Stimulated activated memory B cell treated with anti-CD40 and anti-IgM and Interleukin-4, amounts not matched to agents 10 μg/mL and 1 μg/mL and 100 μg/mL, for 72 hours (primary cell): ENCODE measurements around the gene LRPPRC.

Experiments
- ATAC-seq: fragments of 150-1000 bp; cut with Tn5 transposase; 2 replicates; pipeline ENCODE4 v1.10.0; 2021
- H3K27ac Mint-ChIP-seq: one replicate; pipeline ENCODE4 v1.8.0; 2022; ENCODE audit warnings: mild to moderate bottlenecking, mixed read lengths
- H3K27me3 Mint-ChIP-seq: one replicate; pipeline ENCODE4 v1.8.0; 2022; ENCODE audit warnings: mixed read lengths
- H3K36me3 Mint-ChIP-seq: one replicate; pipeline ENCODE4 v1.8.0; 2022; ENCODE audit warnings: mixed read lengths
- H3K4me1 Mint-ChIP-seq: one replicate; pipeline ENCODE4 v1.8.0; 2022; ENCODE audit warnings: mixed read lengths
- H3K4me3 Mint-ChIP-seq: one replicate; pipeline ENCODE4 v1.8.0; 2022; ENCODE audit warnings: mild to moderate bottlenecking, moderate library complexity, mixed read lengths
- H3K9me3 Mint-ChIP-seq: one replicate; pipeline ENCODE4 v1.8.0; 2022; ENCODE audit warnings: mixed read lengths

Gene LRPPRC

DNA sequence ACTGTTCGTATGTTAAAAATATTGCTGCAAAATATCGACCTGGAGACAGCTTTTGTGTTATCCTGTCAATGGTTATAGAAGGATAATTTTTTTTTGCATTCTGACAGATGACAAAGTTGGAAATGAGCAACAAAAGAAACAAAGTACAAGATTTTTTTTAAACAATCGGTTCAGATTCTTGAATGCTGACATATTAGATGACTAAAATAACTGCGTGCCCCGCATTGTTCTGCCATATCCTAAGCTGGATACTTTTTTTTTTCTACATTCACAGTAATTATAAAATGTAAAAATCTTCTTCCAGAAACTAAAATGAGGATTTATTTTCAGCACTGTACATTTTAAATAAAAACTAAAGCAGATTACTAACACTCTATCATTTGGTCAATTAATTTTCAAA lies 89.9 kb downstream of the LRPPRC start:
- peak overlapping the region; percentile 22 for H3K27ac Mint-ChIP-seq
- H3K9me3 Mint-ChIP-seq: no peaks in the 10 kb centered on the region
- no peak for ATAC-seq
- no peaks in the 10 kb centered on the region for H3K27me3 Mint-ChIP-seq
- no peak overlapping the region for H3K4me3 Mint-ChIP-seq
- H3K4me1 Mint-ChIP-seq: peaks cover 5% of the 10 kb centered on the region
- peaks cover 51% of the 10 kb centered on the region for H3K36me3 Mint-ChIP-seq

GRCh38 chr2:43905371-43905803 lies 90.4 kb downstream of the LRPPRC start:
- H3K27ac Mint-ChIP-seq: peak overlapping the region; percentile 22
- peaks cover 56% of the 10 kb centered on the region for H3K36me3 Mint-ChIP-seq
- no peaks in the 10 kb centered on the region for H3K9me3 Mint-ChIP-seq

GRCh38 chr2:43899589-43899988 lies 96.2 kb downstream of the LRPPRC start:
- Mint-ChIP-seq H3K27ac (no peak overlapping the region), H3K27me3 (no peaks in the 10 kb centered on the region), H3K36me3 (peaks cover 47% of the 10 kb centered on the region), H3K4me3 (no peak overlapping the region), H3K9me3 (no peaks in the 10 kb centered on the region), H3K4me1 (no peaks in the 10 kb centered on the region)
- ATAC-seq: no peak

More at GRCh38 chr2:43905371-43905803, 90.4 kb downstream of the LRPPRC start:
- Mint-ChIP-seq H3K4me3 (no peak overlapping the region), H3K27me3 (no peaks in the 10 kb centered on the region), H3K4me1 (peaks cover 5% of the 10 kb centered on the region)
- ATAC-seq: no peak

DNA sequence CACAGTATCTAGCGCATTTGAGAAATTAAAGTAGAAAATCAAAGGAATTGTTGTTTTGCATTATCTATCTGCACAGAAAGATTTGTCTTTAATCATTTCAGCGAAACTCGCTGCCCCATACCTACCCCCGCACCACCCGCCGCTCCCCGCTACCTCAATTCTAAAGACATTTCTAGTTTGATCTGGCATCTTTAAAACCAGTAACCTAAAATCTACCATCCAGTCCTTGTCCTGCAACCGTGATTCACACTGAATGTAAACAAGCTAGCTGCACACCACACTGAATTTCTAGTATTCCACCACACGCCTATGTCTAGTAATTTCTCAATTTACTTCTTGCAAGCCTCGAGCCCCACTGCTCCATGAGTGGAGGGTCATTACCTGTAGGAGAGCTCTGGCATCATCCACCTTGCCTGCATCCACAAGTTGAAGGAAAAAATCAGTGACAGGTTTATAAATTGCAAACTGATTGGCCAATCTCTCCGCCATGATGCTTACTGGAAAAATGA lies 96.9 kb downstream of the LRPPRC start:
- Mint-ChIP-seq H3K4me1 (no peaks in the 10 kb centered on the region), H3K27me3 (no peaks in the 10 kb centered on the region), H3K9me3 (no peaks in the 10 kb centered on the region), H3K4me3 (no peak overlapping the region), H3K36me3 (peaks cover 48% of the 10 kb centered on the region), H3K27ac (no peak overlapping the region)
- ATAC-seq: no peak

DNA sequence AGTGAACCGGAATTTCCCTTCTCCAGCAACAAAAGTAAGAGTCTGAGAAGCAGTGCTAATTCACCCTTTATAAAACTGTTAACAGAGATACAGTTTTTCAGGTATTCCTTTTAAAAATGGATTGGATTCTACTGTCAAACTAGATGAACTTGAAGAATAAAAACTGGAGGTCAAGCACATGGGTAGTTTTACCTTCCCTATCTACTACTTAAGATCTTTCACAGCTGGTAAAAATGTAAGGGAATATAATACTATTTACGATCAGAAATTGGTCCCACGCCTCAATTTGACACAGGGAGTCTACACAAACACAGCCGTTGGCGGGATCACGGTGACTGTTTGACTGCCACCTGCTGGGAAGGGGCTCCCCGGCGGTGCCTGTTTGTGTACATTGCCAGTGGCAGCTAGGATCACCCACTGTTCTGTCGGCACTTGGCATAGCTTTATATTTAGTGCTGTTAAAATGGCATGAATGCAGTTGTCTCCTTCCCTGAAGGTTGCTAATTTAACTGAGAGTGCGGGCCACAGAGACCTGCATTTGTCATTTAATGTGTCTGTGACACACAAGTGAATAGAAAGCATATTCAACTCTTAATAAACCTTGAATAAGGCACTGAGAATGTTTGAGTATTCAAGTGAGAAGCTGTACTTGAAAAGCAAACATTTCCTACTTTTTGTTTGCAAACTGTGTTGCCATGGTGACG lies 97.5 kb downstream of the LRPPRC start:
- Mint-ChIP-seq H3K4me1 (no peaks in the 10 kb centered on the region), H3K27ac (no peak overlapping the region), H3K36me3 (peaks cover 53% of the 10 kb centered on the region), H3K9me3 (no peaks in the 10 kb centered on the region), H3K27me3 (no peaks in the 10 kb centered on the region), H3K4me3 (no peak overlapping the region)
- ATAC-seq: no peak

GRCh38 chr2:43897492-43897891 lies 98.3 kb downstream of the LRPPRC start:
- Mint-ChIP-seq H3K9me3 (no peaks in the 10 kb centered on the region), H3K4me1 (no peaks in the 10 kb centered on the region), H3K27ac (no peak overlapping the region), H3K36me3 (peaks cover 54% of the 10 kb centered on the region), H3K27me3 (no peaks in the 10 kb centered on the region), H3K4me3 (no peak overlapping the region)
- ATAC-seq: no peak

GRCh38 chr2:43896906-43897305 lies 98.9 kb downstream of the LRPPRC start:
- Mint-ChIP-seq H3K4me3 (no peak overlapping the region), H3K9me3 (no peaks in the 10 kb centered on the region), H3K4me1 (no peaks in the 10 kb centered on the region), H3K27me3 (no peaks in the 10 kb centered on the region), H3K27ac (no peak overlapping the region), H3K36me3 (peaks cover 59% of the 10 kb centered on the region)
- no peak for ATAC-seq

DNA sequence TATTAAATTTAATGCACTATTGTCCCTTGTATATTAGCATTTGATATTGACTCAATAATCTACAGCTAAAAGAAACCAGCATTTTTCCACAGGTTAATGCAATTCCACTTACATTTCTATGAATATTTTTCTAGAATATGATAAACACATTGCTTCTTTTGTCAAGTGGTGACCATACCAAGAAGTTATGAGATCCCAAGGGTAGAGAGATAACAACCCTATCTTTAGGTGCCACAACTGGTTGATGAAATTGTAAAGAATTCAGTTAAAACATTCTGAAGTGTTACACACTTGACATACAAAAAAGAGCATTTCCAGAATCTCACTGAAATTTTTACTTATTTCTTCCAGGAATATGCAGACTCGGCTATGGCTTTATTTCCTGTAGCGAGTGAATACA lies 101.0 kb downstream of the LRPPRC start:
- H3K4me1 Mint-ChIP-seq: no peaks in the 10 kb centered on the region
- H3K36me3 Mint-ChIP-seq: peaks cover 72% of the 10 kb centered on the region
- H3K4me3 Mint-ChIP-seq: no peak overlapping the region
- no peak for ATAC-seq
- H3K27me3 Mint-ChIP-seq: no peaks in the 10 kb centered on the region
- no peak overlapping the region for H3K27ac Mint-ChIP-seq
- H3K9me3 Mint-ChIP-seq: no peaks in the 10 kb centered on the region

DNA sequence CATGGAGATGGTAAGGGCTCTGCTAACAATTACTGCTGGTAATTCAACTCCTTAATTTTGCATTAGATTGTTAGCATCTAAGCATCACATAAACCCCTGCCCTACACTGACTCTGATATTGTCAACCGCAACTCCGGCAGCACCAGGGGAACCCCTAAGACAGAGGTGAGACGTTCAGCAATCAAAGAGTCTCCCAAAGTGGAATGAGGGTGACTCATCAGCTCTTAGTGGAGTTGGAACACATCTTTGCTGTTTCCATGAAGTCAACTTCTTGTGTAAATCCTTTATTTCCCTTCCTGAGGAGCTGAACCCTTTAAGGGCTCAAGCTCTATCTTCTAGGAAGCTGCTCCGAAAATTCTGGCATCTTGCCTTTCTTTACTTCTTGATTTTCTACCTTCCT lies 104.9 kb downstream of the LRPPRC start:
- no peak for ATAC-seq
- Mint-ChIP-seq H3K4me1 (no peaks in the 10 kb centered on the region), H3K9me3 (no peaks in the 10 kb centered on the region), H3K27ac (no peak overlapping the region), H3K4me3 (no peak overlapping the region), H3K36me3 (peaks cover 73% of the 10 kb centered on the region), H3K27me3 (no peaks in the 10 kb centered on the region)

- no peaks in the 10 kb centered on the region for H3K27me3 Mint-ChIP-seq
- no peak overlapping the region for H3K27ac Mint-ChIP-seq
- H3K4me1 Mint-ChIP-seq: no peaks in the 10 kb centered on the region
- H3K4me3 Mint-ChIP-seq: no peak overlapping the region
- H3K36me3 Mint-ChIP-seq: peaks cover 71% of the 10 kb centered on the region
- no peaks in the 10 kb centered on the region for H3K9me3 Mint-ChIP-seq
- no peak for ATAC-seq
These were observed 106.4 kb downstream of the LRPPRC start for GRCh38 chr2:43889416-43889815.

DNA sequence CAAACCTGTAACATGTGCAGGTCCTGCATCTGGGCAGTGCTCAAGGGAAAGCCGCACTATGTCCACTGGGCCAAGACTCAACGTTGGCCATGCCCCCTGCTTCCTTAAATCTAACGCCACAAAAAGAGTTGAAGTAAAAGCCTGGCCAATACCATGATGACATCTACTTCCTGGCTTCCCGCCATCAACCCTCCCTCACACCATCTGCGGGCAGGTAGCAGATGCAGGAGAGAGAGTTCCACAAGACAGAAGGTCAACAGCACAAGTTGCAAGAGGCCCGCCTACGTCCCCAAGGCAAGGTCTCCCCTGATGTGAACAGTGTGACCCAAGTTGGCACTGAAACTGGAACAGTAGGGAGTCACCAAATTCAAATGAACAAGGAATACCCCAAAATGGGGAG lies 108.6 kb downstream of the LRPPRC start:
- Mint-ChIP-seq H3K27ac (no peak overlapping the region), H3K36me3 (peaks cover 53% of the 10 kb centered on the region), H3K27me3 (no peaks in the 10 kb centered on the region), H3K9me3 (no peaks in the 10 kb centered on the region), H3K4me3 (no peak overlapping the region), H3K4me1 (no peaks in the 10 kb centered on the region)
- no peak for ATAC-seq

DNA sequence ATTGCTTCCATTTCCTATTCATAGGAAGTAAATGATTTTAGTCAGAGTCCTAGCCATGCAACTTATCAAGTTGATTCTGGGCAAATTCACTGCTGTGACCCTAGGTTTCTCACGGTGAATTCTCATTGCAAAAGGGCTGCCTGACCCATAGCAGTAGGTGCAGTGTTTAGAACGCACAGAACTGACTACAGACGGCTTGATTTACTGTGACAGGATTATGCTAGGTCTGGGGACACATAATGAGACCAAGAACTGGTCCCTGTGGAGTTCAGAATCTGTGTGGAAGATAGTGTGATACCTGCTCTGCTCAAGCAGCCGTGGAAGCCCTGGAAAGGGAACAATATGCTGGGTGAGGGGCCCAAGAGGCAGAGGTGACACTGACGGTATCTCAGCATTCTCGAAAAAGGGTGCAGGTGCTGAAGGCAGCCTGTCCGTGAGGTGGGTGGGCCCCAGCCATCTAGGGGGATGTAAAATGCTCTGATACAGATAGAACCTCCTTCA lies 110.6 kb downstream of the LRPPRC start:
- Mint-ChIP-seq H3K27ac (no peak overlapping the region), H3K27me3 (no peaks in the 10 kb centered on the region), H3K36me3 (peaks cover 35% of the 10 kb centered on the region), H3K9me3 (no peaks in the 10 kb centered on the region), H3K4me1 (no peaks in the 10 kb centered on the region), H3K4me3 (no peak overlapping the region)
- no peak for ATAC-seq

DNA sequence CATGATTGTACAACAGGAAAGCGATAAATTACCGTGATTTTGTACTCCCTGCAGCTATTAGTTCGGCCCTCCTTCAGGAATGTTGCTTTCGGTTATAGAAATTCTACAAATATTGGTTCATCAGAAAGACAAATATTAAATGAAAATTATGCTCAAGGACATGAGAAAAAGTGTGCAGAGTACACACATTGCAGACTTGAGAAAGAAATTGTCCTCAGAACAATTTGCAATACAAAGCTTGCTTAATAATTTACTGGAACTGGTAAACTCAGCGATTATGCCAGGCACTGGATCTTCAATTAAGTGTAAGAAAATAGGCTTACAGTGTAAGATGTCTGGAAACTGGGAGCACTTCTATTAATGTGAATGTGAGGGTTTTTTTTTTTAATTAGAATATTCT lies 111.1 kb downstream of the LRPPRC start:
- no peak overlapping the region for H3K27ac Mint-ChIP-seq
- H3K36me3 Mint-ChIP-seq: peaks cover 30% of the 10 kb centered on the region
- H3K9me3 Mint-ChIP-seq: no peaks in the 10 kb centered on the region
- H3K27me3 Mint-ChIP-seq: no peaks in the 10 kb centered on the region
- no peak overlapping the region for H3K4me3 Mint-ChIP-seq
- no peaks in the 10 kb centered on the region for H3K4me1 Mint-ChIP-seq
- ATAC-seq: no peak

- Mint-ChIP-seq H3K4me1 (no peaks in the 10 kb centered on the region), H3K36me3 (peaks cover 8% of the 10 kb centered on the region), H3K27ac (no peak overlapping the region), H3K9me3 (no peaks in the 10 kb centered on the region), H3K4me3 (no peak overlapping the region), H3K27me3 (peaks cover 5% of the 10 kb centered on the region)
- ATAC-seq: no peak
These were observed 113.5 kb downstream of the LRPPRC start for GRCh38 chr2:43882312-43882711.

- H3K27me3 Mint-ChIP-seq: peaks cover 18% of the 10 kb centered on the region
- no peaks in the 10 kb centered on the region for H3K4me1 Mint-ChIP-seq
- no peaks in the 10 kb centered on the region for H3K9me3 Mint-ChIP-seq
- peaks cover 5% of the 10 kb centered on the region for H3K36me3 Mint-ChIP-seq
- no peak for ATAC-seq
- H3K27ac Mint-ChIP-seq: no peak overlapping the region
- H3K4me3 Mint-ChIP-seq: no peak overlapping the region
These were observed 114.8 kb downstream of the LRPPRC start for GRCh38 chr2:43880952-43881351.

GRCh38 chr2:43880471-43880870 lies 115.3 kb downstream of the LRPPRC start:
- Mint-ChIP-seq H3K27me3 (peaks cover 23% of the 10 kb centered on the region), H3K27ac (no peak overlapping the region), H3K4me3 (no peak overlapping the region), H3K9me3 (no peaks in the 10 kb centered on the region), H3K4me1 (no peaks in the 10 kb centered on the region), H3K36me3 (peaks cover 5% of the 10 kb centered on the region)
- ATAC-seq: no peak
